PC-9 (cell line): Measurements from ENCODE around the gene INPP5A. TPM values are rescaled to one million over a fixed set of nuclear protein-coding genes. Genes with fewer than 3 reads are reported as not detected.

Experiments
- BruUV-seq: library from RNA; stranded (reverse); fragments of 400-500 nt; replicated peaks from 2 replicates; lab custom pipeline; 2021; lab: Mats Ljungman, UMichigan
- CTCF ChIA-PET: fragments of 300-600 bp; sonication (Branson Sonifier 250); formaldehyde crosslinking; loops from one replicate; lab custom pipeline; 2022; ENCODE audit warnings: antibody characterized with exemption; lab: Charles Lee
- POLR2A ChIA-PET: fragments of 300-600 bp; sonication (Branson Sonifier 250); formaldehyde crosslinking; loops from one replicate; lab custom pipeline; 2022; ENCODE audit warnings: antibody characterized with exemption; ENCODE audit not compliant: unreplicated experiment; lab: Charles Lee
- DNase-seq, 2 experiments: peaks; one replicate each; pipeline versions ENCODE4 v3.0.0 to v3.0.0-alpha.2; 2015 to 2022; ENCODE audit warnings: mixed read lengths in 1 of 2
- H2AFZ ChIP-seq: fragments of 200-600 bp; sonication (generic); 2 replicates; pipeline ENCODE4 v1.8.1; 2017; ENCODE audit warnings: antibody characterized with exemption
- H3F3A ChIP-seq: fragments of 200-600 bp; sonication (generic); 2 replicates; pipeline ENCODE4 v1.8.1; 2017; ENCODE audit warnings: antibody characterized with exemption, mild to moderate bottlenecking, low read depth; ENCODE audit not compliant: insufficient read depth
- H3K27ac ChIP-seq: fragments of 200-600 bp; sonication (generic); 2 replicates; pipeline ENCODE4 v1.6.1; 2016; ENCODE audit warnings: mixed run types
- H3K27me3 ChIP-seq: fragments of 200-600 bp; sonication (generic); 2 replicates; pipeline ENCODE4 v1.6.1; 2016; ENCODE audit warnings: low read depth, mixed run types; ENCODE audit not compliant: insufficient read depth
- H3K36me3 ChIP-seq: fragments of 200-600 bp; sonication (generic); 2 replicates; pipeline ENCODE4 v1.6.1; 2016; ENCODE audit warnings: low read depth, mixed run types
- H3K4me1 ChIP-seq: fragments of 200-600 bp; sonication (generic); replicated peaks from 2 replicates; pipeline ENCODE4 v1.6.1; 2016; ENCODE audit warnings: mixed run types; ENCODE audit not compliant: insufficient read depth
- H3K4me2 ChIP-seq: fragments of 200-600 bp; sonication (generic); 2 replicates; pipeline ENCODE4 v1.6.1; 2017; ENCODE audit warnings: mixed run types
- H3K4me3 ChIP-seq: fragments of 200-600 bp; sonication (generic); 2 replicates; pipeline ENCODE4 v1.6.1; 2016; ENCODE audit warnings: mixed run types
- H3K79me2 ChIP-seq: fragments of 200-600 bp; sonication (generic); 2 replicates; pipeline ENCODE4 v1.6.1; 2017; ENCODE audit warnings: low read depth, mixed run types
- H3K9me2 ChIP-seq: fragments of 200-600 bp; sonication (generic); 2 replicates; pipeline ENCODE4 v1.8.1; 2017; ENCODE audit warnings: mild to moderate bottlenecking; ENCODE audit not compliant: insufficient read depth
- H3K9me3 ChIP-seq: fragments of 200-600 bp; sonication (generic); 2 replicates; pipeline ENCODE4 v1.8.1; 2016; ENCODE audit warnings: low read depth; ENCODE audit not compliant: insufficient read depth
- H4K20me1 ChIP-seq: fragments of 200-600 bp; sonication (generic); 2 replicates; pipeline ENCODE4 v1.8.1; 2017; ENCODE audit not compliant: insufficient read depth
- CTCF ChIP-seq: fragments of 200-600 bp; sonication (generic); conservative IDR thresholded peaks from 2 replicates; pipeline ENCODE4 v1.6.1; 2017; ENCODE audit warnings: mixed run types, antibody characterized with exemption, mild to moderate bottlenecking, moderate library complexity
- EZH2 ChIP-seq: fragments of 200-600 bp; sonication (generic); IDR thresholded peaks from 2 replicates; pipeline ENCODE4 v1.8.0; 2017; ENCODE audit warnings: antibody characterized with exemption, low read depth
- intact Hi-C: fragments of 100-400 bp; cut with micrococcal nuclease; formaldehyde crosslinking; loops from one replicate; pipeline ENCODE4 v1.10.0; 2022; ENCODE audit not compliant: unreplicated experiment
- total RNA-seq: library from RNA; stranded (reverse); gene quantifications from 2 replicates; pipeline ENCODE4 v1.2.3, GENCODE V29; 2021

INPP5A gene
- total RNA-seq, 1 experiment from 2014 or later = 18.4 TPM

GRCh38 chr10:132574783-132575319, 37.3 kb downstream of the INPP5A start:
- Histone ChIP-seq H4K20me1 (0 out of 2 replicates have a peak, but pooled peaks cover 6% of the 10 kb centered on the region), H3K36me3 (no peaks in the 10 kb centered on the region), H3K27ac (peak overlapping the region; percentile 83), H3K4me3 (peak overlapping the region; percentile 48), H3K9me2 (no peaks in the 10 kb centered on the region), H3K27me3 (no peaks in the 10 kb centered on the region), H3K79me2 (peaks cover 7% of the 10 kb centered on the region), H3K4me1 (peaks cover 61% of the 10 kb centered on the region), H2AFZ (no peak overlapping the region), H3K4me2 (peak overlapping the region; percentile 90), H3K9me3 (no peaks in the 10 kb centered on the region), H3F3A (peaks cover 47% of the 10 kb centered on the region)
- ChIA-PET POLR2A (no interaction called here), CTCF (no interaction called here)
- intact Hi-C loops = loop anchor here (10.0 kb wide), 1 partner anchor 60 kb away; no protein-coding TSS in a partner anchor
- DNase-seq = peak; percentile 10 to 66
- TF ChIP-seq EZH2 (no peak), CTCF (no peak)
- no TSS peak for BruUV-seq

GRCh38 chr10:132575320-132576201, 38.0 kb downstream of the INPP5A start:
- Histone ChIP-seq H3K9me3 (no peaks in the 10 kb centered on the region), H3K79me2 (peaks cover 7% of the 10 kb centered on the region; the same call in 1 of the 2 replicates), H3K9me2 (no peaks in the 10 kb centered on the region), H3K4me2 (peak overlapping the region; percentile 90), H3K36me3 (no peaks in the 10 kb centered on the region), H3K27ac (peak overlapping the region; percentile 83), H3K4me1 (peaks cover 61% of the 10 kb centered on the region), H3F3A (peaks cover 43% of the 10 kb centered on the region), H3K27me3 (no peaks in the 10 kb centered on the region), H3K4me3 (peak overlapping the region; percentile 48), H4K20me1 (0 out of 2 replicates have a peak, but pooled peaks cover 6% of the 10 kb centered on the region), H2AFZ (no peak overlapping the region)
- CTCF ChIA-PET = no interaction called here
- no peak for TF ChIP-seq EZH2
- no peak for TF ChIP-seq CTCF
- POLR2A ChIA-PET = no interaction called here
- peak; percentile 42 to 95 for DNase-seq
- intact Hi-C loops = loop anchor here (10.0 kb wide), 1 partner anchor 59 kb away; no protein-coding TSS in a partner anchor
- BruUV-seq = no TSS peak

GRCh38 chr10:132576671-132577349, 39.2 kb downstream of the INPP5A start:
- BruUV-seq = no TSS peak
- Histone ChIP-seq H3K4me1 (peaks cover 50% of the 10 kb centered on the region), H3K4me2 (peak overlapping the region; percentile 90), H3K9me3 (no peaks in the 10 kb centered on the region), H3K36me3 (no peaks in the 10 kb centered on the region), H3K79me2 (peaks cover 7% of the 10 kb centered on the region; the same call in 1 of the 2 replicates), H3K27me3 (no peaks in the 10 kb centered on the region), H3K4me3 (no peak overlapping the region), H4K20me1 (no peaks in the 10 kb centered on the region), H3F3A (peaks cover 36% of the 10 kb centered on the region), H3K9me2 (no peaks in the 10 kb centered on the region), H2AFZ (no peak overlapping the region), H3K27ac (peak overlapping the region; percentile 83; the same call in 1 of the 2 replicates)
- ChIA-PET CTCF (no interaction called here), POLR2A (no interaction called here)
- intact Hi-C loops = loop anchor here (10.0 kb wide), 1 partner anchor 58 kb away; no protein-coding TSS in a partner anchor
- DNase-seq = no peak
- no peak for TF ChIP-seq EZH2
- no peak for TF ChIP-seq CTCF
